ENCODE data around the gene GGCX. TPM values are rescaled to one million over a fixed set of nuclear protein-coding genes. Genes with fewer than 3 reads are reported as not detected.

Gene GGCX
- total and polyA plus RNA-seq, 2 experiments from 2014 or later, result 24.3 to 32.0 TPM

DNA sequence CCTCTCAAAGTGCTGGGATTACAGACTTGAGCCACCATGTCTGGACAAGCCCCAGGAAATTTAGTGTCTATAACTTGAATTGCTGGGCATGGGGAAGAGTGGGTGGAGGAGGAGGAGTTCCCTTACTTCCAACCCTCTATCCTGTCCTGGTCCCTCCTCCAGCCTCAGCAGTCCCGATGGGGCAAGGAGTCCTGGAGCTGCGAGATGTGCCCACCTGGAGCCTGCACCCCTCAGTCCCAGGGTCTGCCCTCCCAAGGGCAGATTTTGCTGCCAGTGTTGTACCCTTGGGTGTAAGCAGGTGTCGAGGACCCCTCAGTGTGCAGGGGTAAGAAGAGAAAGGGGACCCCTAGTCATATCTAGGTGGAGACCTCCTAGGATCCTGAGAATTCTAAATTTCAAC lies 18.9 kb upstream of the GGCX start:
- peaks cover 31% of the 10 kb centered on the region for H3K4me1 ChIP-seq (ENCODE audit: low read depth)
- no peak for DNase-seq (ENCODE audit: low read depth in 1 of 2, low spot score in 1 of 2)
- TF ChIP-seq, protein P1, sequence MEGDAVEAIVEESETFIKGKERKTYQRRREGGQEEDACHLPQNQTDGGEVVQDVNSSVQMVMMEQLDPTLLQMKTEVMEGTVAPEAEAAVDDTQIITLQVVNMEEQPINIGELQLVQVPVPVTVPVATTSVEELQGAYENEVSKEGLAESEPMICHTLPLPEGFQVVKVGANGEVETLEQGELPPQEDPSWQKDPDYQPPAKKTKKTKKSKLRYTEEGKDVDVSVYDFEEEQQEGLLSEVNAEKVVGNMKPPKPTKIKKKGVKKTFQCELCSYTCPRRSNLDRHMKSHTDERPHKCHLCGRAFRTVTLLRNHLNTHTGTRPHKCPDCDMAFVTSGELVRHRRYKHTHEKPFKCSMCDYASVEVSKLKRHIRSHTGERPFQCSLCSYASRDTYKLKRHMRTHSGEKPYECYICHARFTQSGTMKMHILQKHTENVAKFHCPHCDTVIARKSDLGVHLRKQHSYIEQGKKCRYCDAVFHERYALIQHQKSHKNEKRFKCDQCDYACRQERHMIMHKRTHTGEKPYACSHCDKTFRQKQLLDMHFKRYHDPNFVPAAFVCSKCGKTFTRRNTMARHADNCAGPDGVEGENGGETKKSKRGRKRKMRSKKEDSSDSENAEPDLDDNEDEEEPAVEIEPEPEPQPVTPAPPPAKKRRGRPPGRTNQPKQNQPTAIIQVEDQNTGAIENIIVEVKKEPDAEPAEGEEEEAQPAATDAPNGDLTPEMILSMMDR (IDR thresholded peaks at IDR 0.05; ENCODE audit: low read depth, low read length), result no peak
- H3K4me3 ChIP-seq, result no peak overlapping the region
- H3K9me3 ChIP-seq (ENCODE audit: low read depth), result no peaks in the 10 kb centered on the region
- H3K27me3 ChIP-seq, result no peaks in the 10 kb centered on the region
- H3K27ac ChIP-seq, result no peak overlapping the region
- H3K36me3 ChIP-seq, result no peaks in the 10 kb centered on the region

DNA sequence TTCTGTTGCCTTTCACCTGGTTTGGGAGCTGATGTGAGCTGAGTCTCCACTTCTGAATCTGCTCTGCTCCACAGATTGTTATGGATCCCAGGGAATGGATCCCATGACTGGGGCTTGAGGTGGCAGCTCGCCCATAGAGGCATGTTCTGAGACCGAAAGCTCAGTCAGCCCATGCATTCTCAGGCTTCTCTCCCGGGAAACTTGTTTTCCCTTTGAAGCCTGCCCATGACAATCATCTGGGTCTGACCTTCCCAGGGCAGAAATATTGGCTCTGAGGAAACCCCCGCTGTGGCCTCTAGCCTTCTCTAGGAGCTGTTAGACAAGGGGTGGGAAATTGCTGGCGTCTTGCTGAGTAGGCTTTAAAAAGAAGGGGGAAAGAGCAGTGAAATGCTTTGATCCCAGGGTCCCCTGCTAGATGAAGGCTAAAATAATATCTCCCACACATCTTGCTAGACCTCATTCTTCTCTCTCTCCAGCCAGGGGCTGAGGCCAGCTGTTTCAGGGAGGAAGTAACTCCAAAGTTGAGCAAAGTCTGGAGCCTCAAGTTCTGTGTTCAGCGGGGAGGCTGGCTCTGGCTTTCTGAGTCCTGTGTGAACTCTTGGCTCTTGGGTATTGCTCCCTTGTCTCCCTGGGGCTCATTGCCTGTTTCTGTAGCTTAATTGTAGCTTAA lies 18.1 kb upstream of the GGCX start:
- Histone ChIP-seq H3K4me3 (no peak overlapping the region), H3K27ac (peak overlapping the region; percentile 58)
- DNase-seq (ENCODE audit: low read depth in 1 of 2, low spot score in 1 of 2), result no peak

DNA sequence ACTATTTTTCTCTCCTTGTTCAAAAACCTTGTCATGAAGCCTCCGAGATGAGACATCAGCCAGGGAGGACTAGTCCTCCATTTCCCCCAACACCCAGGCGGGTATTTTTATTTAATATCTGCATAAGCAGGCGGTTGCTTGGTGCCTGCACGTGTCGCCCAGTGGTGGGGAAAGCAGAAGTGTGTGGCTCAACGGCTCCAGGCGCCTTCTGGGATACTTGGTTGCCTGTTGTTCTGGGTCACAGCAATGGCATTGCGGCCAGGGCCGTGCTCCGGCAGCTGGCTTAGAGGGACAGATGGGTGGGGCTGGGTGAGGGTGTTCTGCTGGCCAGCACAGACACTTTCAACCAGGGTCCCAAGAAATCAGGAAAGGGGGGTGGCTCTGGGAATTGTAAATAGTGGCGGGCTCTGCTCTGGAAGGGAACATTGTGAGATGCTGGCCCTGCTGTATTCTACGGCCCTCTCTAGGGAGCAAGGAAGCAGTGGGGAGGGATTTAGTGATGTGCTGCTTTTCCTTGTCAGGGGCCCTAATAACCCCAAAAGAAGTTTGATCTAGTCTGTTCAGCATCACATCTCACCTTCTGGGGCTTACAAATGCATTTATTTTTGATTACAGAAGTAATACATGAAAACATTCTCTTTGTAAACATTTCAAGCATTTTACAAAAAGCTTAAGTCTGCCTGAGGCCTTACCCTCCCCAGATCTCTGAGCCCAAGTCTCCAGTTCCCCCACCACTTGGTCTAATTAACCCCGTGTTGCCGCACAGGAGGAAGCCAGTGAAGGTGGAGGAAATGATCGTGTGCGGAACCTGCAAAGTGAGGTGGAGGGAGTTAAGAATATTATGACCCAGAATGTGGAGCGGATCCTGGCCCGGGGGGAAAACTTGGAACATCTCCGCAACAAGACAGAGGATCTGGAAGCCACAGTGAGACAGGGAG lies 17.2 kb upstream of the GGCX start:
- Histone ChIP-seq H3K27ac (peak overlapping the region; percentile 58), H3K4me1 (ENCODE audit: low read depth) (peaks cover 25% of the 10 kb centered on the region), H3K4me3 (no peak overlapping the region), H3K36me3 (no peaks in the 10 kb centered on the region), H3K9me3 (ENCODE audit: low read depth) (no peaks in the 10 kb centered on the region), H3K27me3 (no peaks in the 10 kb centered on the region)
- DNase-seq (ENCODE audit: low read depth in 1 of 2, low spot score in 1 of 2), result no peak
- TF ChIP-seq, protein P1 (IDR thresholded peaks at IDR 0.05; ENCODE audit: low read depth, low read length), result no peak

More for the DNA sequence above, 18.1 kb upstream of the GGCX start:
- Histone ChIP-seq H3K9me3 (ENCODE audit: low read depth) (no peaks in the 10 kb centered on the region), H3K4me1 (ENCODE audit: low read depth) (peaks cover 25% of the 10 kb centered on the region), H3K27me3 (no peaks in the 10 kb centered on the region), H3K36me3 (no peaks in the 10 kb centered on the region)
- TF ChIP-seq, protein P1 (IDR thresholded peaks at IDR 0.05; ENCODE audit: low read depth, low read length), result no peak

DNA sequence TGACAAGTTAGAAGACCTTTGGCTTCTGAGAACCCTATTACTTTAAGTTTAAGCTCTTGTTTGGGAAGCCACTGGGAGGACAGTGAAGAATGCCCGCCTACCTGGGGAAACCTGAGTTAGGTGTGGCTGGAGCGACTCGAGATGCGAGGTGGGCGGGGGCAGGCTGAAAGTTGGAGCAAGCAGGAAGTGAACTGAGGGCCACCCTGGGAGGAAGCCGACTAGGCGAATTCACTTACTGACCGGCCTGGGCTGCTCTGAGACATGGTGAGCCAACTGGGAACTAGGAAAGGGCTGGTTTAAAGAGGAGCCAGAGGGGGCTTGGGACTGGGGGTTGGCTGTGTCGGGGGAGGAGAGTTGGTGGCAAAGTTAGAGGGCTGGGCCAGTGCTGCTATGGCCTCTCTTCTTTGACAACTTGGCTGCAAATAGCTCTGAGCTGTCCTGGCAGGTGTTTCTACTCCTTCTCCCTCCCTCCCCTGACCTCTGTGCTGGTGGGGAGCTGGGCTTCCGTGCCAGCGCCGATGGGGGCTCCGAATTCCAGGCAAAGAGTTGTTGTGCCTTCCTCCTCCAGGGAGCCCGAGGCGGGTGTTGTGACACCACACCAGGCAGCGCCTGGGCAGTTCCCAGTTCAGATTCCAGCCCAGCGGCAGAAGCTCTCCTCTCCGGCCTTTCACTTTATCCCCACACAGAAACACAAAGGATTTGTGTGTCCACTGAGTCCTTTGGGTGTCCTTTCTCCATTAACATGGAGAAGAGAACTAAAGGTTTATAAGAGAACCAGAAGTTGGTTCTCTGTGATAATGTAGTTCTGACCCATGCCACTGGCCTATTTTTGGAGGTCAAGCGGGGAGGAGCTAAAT lies 16.3 kb upstream of the GGCX start, which contains the start of gene VAMP8:
TSS of gene VAMP8 (plus strand) at position 201 of the 857 bp plus-strand sequence. CDS start at position 262, 61 bp downstream.
- no peak within 1 kb of the TSS for H3K4me3 ChIP-seq
- TF ChIP-seq, protein P1 (IDR thresholded peaks at IDR 0.05; ENCODE audit: low read depth, low read length), result no peak
- H3K36me3 ChIP-seq, result no peaks in the 10 kb centered on the region
- H3K9me3 ChIP-seq (ENCODE audit: low read depth), result no peaks in the 10 kb centered on the region
- DNase-seq (ENCODE audit: low read depth in 1 of 2, low spot score in 1 of 2), result no peak
- peaks cover 3% of the 10 kb centered on the region for H3K27me3 ChIP-seq
- H3K4me1 ChIP-seq (ENCODE audit: low read depth), result peaks cover 25% of the 10 kb centered on the region
- peak within 1 kb of the TSS; percentile 58 for H3K27ac ChIP-seq

DNA sequence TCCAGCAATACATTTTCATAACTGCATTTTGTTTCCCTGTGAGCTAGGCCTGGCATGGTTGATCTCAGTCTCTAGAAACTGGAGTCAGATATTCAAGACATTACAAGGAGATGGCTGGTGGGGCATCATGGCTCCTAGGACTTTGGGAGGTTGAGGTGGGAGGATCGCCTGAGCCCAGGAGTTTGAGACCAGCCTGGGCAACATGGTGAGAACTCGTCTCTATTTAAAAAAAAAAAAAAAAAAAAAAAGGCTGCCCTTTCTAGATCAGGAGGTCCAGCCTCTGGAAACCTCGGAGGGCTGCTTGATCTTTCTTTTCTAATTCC lies 15.7 kb upstream of the GGCX start:
- H3K36me3 ChIP-seq, result no peaks in the 10 kb centered on the region
- no peak overlapping the region for H3K27ac ChIP-seq
- TF ChIP-seq, protein P1 (IDR thresholded peaks at IDR 0.05; ENCODE audit: low read depth, low read length), result no peak
- no peaks in the 10 kb centered on the region for H3K9me3 ChIP-seq (ENCODE audit: low read depth)
- H3K4me3 ChIP-seq, result no peak overlapping the region
- DNase-seq (ENCODE audit: low read depth in 1 of 2, low spot score in 1 of 2), result no peak
- H3K27me3 ChIP-seq, result peaks cover 6% of the 10 kb centered on the region
- peaks cover 25% of the 10 kb centered on the region for H3K4me1 ChIP-seq (ENCODE audit: low read depth)
